ENCODE results near the gene PLK3.
"Not testable (repeated sequence)": the region's sequence is repeated elsewhere in the genome, so short reads cannot be mapped to it uniquely, and the experiment has no call there.

The PLK3 gene

DNA sequence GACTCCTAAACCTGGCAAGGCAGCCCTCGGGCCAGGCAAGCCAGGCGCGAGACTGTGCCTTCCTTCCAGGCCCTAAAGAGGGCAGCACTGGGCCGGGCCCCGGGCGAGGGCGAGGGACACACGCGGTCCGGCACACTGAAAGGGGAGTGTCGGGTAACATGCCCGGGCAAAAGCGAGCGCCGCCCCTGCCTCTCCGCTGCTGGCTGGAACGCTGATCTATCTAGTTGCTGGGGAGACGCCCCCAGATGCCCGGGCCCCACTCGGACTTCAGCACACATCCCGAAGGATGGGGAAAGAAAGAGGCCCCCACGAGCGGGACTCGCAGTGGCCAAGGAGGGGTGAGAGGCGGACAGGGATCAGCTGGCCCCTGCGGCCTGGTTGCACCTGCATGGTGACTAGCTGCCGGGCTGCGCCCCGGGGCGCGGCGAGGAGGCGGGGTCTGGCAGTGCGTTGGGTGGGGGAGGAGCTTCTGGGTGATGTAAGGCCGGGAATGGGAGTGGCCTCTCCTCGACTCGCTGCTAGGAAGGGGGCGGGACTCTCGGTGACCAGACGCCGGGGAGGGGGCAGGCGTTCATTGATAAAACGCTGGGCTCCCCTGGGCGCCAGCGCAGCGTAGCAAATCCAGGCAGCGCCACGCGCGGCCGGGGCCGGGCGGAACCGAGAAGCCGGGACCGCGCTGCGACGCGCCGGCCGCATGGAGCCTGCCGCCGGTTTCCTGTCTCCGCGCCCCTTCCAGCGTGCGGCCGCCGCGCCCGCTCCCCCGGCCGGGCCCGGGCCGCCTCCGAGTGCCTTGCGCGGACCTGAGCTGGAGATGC is at the start of gene PLK3:
Gene PLK3 (plus strand): TSS at position 608 of the 815 bp plus-strand sequence. CDS start 87 bp downstream, at position 695.
- H3K27ac ChIP-seq = peak within 1 kb of the TSS; percentile 86
- TF ChIP-seq, protein P1, sequence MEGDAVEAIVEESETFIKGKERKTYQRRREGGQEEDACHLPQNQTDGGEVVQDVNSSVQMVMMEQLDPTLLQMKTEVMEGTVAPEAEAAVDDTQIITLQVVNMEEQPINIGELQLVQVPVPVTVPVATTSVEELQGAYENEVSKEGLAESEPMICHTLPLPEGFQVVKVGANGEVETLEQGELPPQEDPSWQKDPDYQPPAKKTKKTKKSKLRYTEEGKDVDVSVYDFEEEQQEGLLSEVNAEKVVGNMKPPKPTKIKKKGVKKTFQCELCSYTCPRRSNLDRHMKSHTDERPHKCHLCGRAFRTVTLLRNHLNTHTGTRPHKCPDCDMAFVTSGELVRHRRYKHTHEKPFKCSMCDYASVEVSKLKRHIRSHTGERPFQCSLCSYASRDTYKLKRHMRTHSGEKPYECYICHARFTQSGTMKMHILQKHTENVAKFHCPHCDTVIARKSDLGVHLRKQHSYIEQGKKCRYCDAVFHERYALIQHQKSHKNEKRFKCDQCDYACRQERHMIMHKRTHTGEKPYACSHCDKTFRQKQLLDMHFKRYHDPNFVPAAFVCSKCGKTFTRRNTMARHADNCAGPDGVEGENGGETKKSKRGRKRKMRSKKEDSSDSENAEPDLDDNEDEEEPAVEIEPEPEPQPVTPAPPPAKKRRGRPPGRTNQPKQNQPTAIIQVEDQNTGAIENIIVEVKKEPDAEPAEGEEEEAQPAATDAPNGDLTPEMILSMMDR (IDR thresholded peaks at IDR 0.05) = peak; percentile 97
- no peak for TF ChIP-seq ZFX (IDR thresholded peaks at IDR 0.05; ENCODE audit: borderline replicate concordance)

GRCh38 chr1:44757420-44757819 is 42.8 kb upstream of the PLK3 start:
- no peak for TF ChIP-seq ZFX (IDR thresholded peaks at IDR 0.05; ENCODE audit: borderline replicate concordance)
- TF ChIP-seq, protein P1 (IDR thresholded peaks at IDR 0.05) = no peak
- no peak overlapping the region for H3K27ac ChIP-seq

- no peak overlapping the region for H3K27ac ChIP-seq
- TF ChIP-seq, protein P1 (IDR thresholded peaks at IDR 0.05) = no peak
- TF ChIP-seq ZFX (IDR thresholded peaks at IDR 0.05; ENCODE audit: borderline replicate concordance) = no peak
Measured at GRCh38 chr1:44759077-44759476, 41.1 kb upstream of the PLK3 start.

- no peak overlapping the region for H3K27ac ChIP-seq
- TF ChIP-seq, protein P1 (IDR thresholded peaks at IDR 0.05) = no peak
- TF ChIP-seq ZFX (IDR thresholded peaks at IDR 0.05; ENCODE audit: borderline replicate concordance) = no peak
Measured at GRCh38 chr1:44760876-44761275, 39.3 kb upstream of the PLK3 start.

DNA sequence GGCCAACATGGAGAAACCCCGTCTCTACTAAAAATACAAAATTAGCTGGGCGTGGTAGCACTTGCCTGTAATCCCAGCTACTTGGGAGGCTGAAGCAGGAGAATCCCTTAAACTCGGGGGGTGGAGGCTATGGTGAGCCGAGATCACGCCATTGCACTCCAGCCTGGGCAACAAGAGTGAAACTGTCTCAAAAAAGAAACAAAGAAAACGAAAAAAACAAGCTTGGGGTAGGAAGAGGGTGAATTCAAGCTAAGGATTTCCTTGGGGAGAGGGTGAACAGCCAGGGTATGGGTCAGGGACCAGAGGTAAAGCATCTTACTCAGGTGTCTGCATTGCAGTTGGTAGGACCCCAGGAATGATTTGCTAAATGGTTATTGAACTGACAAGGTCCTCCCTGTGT is 33.8 kb upstream of the PLK3 start:
- H3K27ac ChIP-seq = not testable (repeated sequence)

GRCh38 chr1:44775078-44775929 is 24.9 kb upstream of the PLK3 start, which contains the start of gene RPS8:
Gene RPS8 (plus strand): TSS chr1:44775540. CDS start chr1:44775597, 57 bp downstream.
- peak within 1 kb of the TSS; percentile 92 for H3K27ac ChIP-seq
- no peak for TF ChIP-seq ZFX (IDR thresholded peaks at IDR 0.05; ENCODE audit: borderline replicate concordance)
- TF ChIP-seq, protein P1 (IDR thresholded peaks at IDR 0.05) = no peak

- TF ChIP-seq, protein P1 (IDR thresholded peaks at IDR 0.05) = no peak
- TF ChIP-seq ZFX (IDR thresholded peaks at IDR 0.05; ENCODE audit: borderline replicate concordance) = no peak
- peak overlapping the region; percentile 92 for H3K27ac ChIP-seq
Measured at GRCh38 chr1:44775930-44776729, 24.0 kb upstream of the PLK3 start.
